Panc1 (cell line): ENCODE measurements around the gene ANKRD13D. TPM values are rescaled to one million over a fixed set of nuclear protein-coding genes. Genes with fewer than 3 reads are reported as not detected.

Experiments used
- ATAC-seq: fragments of 200-7000 bp; cut with Tn5 transposase; 2 replicates; pipeline ENCODE4 v1.9.1; 2020; ENCODE audit warnings: mild to moderate bottlenecking, moderate library complexity
- BruUV-seq: library from RNA; stranded (reverse); fragments of 400-500 nt; replicated peaks from 2 replicates; lab custom pipeline; 2021; lab: Mats Ljungman, UMichigan
- CTCF ChIA-PET: fragments of 300-600 bp; sonication (Branson Sonifier 250); formaldehyde crosslinking; loops from one replicate; lab custom pipeline; 2022; ENCODE audit warnings: antibody characterized with exemption; lab: Charles Lee
- POLR2A ChIA-PET: fragments of 300-600 bp; sonication (Branson Sonifier 250); formaldehyde crosslinking; loops from one replicate; lab custom pipeline; 2022; ENCODE audit warnings: antibody characterized with exemption; lab: Charles Lee
- DNase-seq: peaks from one replicate; pipeline ENCODE4 v3.0.0-alpha.2; 2010; ENCODE audit warnings: low read depth, low spot score
- H3K27ac ChIP-seq: 2 replicates; pipeline ENCODE4 v1.5.1; 2011; ENCODE audit warnings: mild to moderate bottlenecking, low read length, inconsistent platforms
- H3K27me3 ChIP-seq: fragments of 200-500 bp; sonication (Bioruptor generic); 2 replicates; pipeline ENCODE4 v1.6.0; 2014; ENCODE audit warnings: low read length, inconsistent platforms; ENCODE audit not compliant: control insufficient read depth, insufficient read depth
- H3K36me3 ChIP-seq: fragments of 200-500 bp; sonication (Bioruptor generic); 2 replicates; pipeline ENCODE4 v1.5.1; 2014; ENCODE audit warnings: inconsistent platforms, mild to moderate bottlenecking, low read length, moderate library complexity; ENCODE audit not compliant: control insufficient read depth, insufficient read depth
- H3K4me1 ChIP-seq: 2 replicates; pipeline ENCODE4 v1.5.1; 2011; ENCODE audit warnings: inconsistent platforms, mild to moderate bottlenecking, low read length, moderate library complexity; ENCODE audit not compliant: control insufficient read depth, insufficient read depth
- H3K4me3 ChIP-seq, 2 experiments: 2 replicates each; pipeline ENCODE4 v1.5.1; 2011 to 2012; ENCODE audit warnings: low read depth in 2 of 2, low read length in 2 of 2, mild to moderate bottlenecking in 2 of 2, inconsistent platforms in 1 of 2, moderate library complexity in 1 of 2
- H3K9me3 ChIP-seq: fragments of 200-500 bp; sonication (Bioruptor generic); 2 replicates; pipeline ENCODE4 v1.5.1; 2014; ENCODE audit warnings: low read depth, mild to moderate bottlenecking, inconsistent platforms, low read length, moderate library complexity; ENCODE audit not compliant: control insufficient read depth, insufficient read depth
- POLR2AphosphoS5 ChIP-seq: IDR thresholded peaks from 2 replicates; pipeline ENCODE4 v1.6.1; 2012; ENCODE audit warnings: mild to moderate bottlenecking, low read depth, low read length, moderate library complexity
- SIN3A ChIP-seq: IDR thresholded peaks from 2 replicates; pipeline ENCODE4 v1.6.1; 2012; ENCODE audit warnings: low read depth, mild to moderate bottlenecking, low read length, moderate library complexity, borderline replicate concordance; ENCODE audit not compliant: insufficient read depth
- TCF7L2 ChIP-seq: IDR thresholded peaks from 2 replicates; pipeline ENCODE4 v1.6.1; 2011; ENCODE audit warnings: mild to moderate bottlenecking, low read depth, low read length, inconsistent platforms
- in situ Hi-C: cut with HindIII; loops from 2 replicates; pipeline ENCODE4 v1.10.0; 2016; ENCODE audit warnings: low sequenced_read_pairs, low pct_unique_long_range_greater_than_20kb
- intact Hi-C: fragments of 100-400 bp; cut with micrococcal nuclease; formaldehyde crosslinking; loops from one replicate; pipeline ENCODE4 v1.10.0; 2022; ENCODE audit not compliant: unreplicated experiment
- total RNA-seq: library from RNA; stranded (reverse); gene quantifications from one replicate; pipeline ENCODE4 v1.2.1, GENCODE V29; 2021; ENCODE audit not compliant: unreplicated experiment
- TF ChIP-seq, protein P1 (sequence below): fragments of 450-650 bp; IDR thresholded peaks from 2 replicates; pipeline ENCODE4 v1.5.1; 2017; ENCODE audit warnings: mild to moderate bottlenecking
- TF ChIP-seq, protein P2 (sequence below), 2 experiments: IDR thresholded peaks; 2 replicates each; pipeline ENCODE4 v1.6.1; 2011 to 2012; ENCODE audit warnings: low read depth in 2 of 2, control low read depth in 1 of 2, low read length in 1 of 2, mild to moderate bottlenecking in 1 of 2, moderate library complexity in 1 of 2; ENCODE audit not compliant: insufficient read depth in 1 of 2

Gene ANKRD13D
- total RNA-seq, 1 experiment from 2014 or later, result 76.5 TPM

- ChIA-PET POLR2A (no interaction called here), CTCF (no interaction called here)
- BruUV-seq, result TSS peak; percentile 80
- Histone ChIP-seq H3K4me1 (peaks cover under 1% of the 10 kb centered on the region; the same call in 1 of the 2 replicates), H3K36me3 (peaks cover 33% of the 10 kb centered on the region), H3K27me3 (no peaks in the 10 kb centered on the region), H3K9me3 (no peaks in the 10 kb centered on the region), H3K4me3 (no peak overlapping the region), H3K27ac (no peak overlapping the region)
- DNase-seq (no peak), ATAC-seq (no peak)
- no peak for TF ChIP-seq SIN3A
- no peak for TF ChIP-seq TCF7L2
- TF ChIP-seq, protein P1, sequence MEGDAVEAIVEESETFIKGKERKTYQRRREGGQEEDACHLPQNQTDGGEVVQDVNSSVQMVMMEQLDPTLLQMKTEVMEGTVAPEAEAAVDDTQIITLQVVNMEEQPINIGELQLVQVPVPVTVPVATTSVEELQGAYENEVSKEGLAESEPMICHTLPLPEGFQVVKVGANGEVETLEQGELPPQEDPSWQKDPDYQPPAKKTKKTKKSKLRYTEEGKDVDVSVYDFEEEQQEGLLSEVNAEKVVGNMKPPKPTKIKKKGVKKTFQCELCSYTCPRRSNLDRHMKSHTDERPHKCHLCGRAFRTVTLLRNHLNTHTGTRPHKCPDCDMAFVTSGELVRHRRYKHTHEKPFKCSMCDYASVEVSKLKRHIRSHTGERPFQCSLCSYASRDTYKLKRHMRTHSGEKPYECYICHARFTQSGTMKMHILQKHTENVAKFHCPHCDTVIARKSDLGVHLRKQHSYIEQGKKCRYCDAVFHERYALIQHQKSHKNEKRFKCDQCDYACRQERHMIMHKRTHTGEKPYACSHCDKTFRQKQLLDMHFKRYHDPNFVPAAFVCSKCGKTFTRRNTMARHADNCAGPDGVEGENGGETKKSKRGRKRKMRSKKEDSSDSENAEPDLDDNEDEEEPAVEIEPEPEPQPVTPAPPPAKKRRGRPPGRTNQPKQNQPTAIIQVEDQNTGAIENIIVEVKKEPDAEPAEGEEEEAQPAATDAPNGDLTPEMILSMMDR, result no peak
- intact Hi-C loops, result no loop called here
- in situ Hi-C loops, result no loop called here
These were observed 32.5 kb upstream of the ANKRD13D start for GRCh38 chr11:67256477-67257135.

DNA sequence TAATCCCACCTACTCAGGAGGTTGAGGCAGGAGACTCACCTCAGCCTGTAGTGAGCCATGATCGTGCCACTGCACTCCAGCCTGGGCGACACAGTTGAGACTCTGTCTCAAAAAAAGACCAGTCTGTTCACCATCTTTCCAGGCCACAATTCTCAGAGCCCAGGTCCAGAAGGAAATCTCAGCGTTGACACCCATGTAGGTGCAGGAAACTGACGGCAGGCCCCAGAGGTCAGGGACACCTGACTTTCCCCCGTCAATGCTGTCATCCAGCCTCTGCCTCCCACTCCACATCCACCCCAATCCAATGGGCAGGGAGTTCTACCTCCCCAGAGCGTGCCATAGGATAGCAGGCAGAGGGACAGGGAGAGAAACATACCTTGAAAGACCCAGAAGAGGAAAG, 28.7 kb upstream of the ANKRD13D start:
- ATAC-seq (no peak), DNase-seq (no peak)
- TF ChIP-seq, protein P2, sequence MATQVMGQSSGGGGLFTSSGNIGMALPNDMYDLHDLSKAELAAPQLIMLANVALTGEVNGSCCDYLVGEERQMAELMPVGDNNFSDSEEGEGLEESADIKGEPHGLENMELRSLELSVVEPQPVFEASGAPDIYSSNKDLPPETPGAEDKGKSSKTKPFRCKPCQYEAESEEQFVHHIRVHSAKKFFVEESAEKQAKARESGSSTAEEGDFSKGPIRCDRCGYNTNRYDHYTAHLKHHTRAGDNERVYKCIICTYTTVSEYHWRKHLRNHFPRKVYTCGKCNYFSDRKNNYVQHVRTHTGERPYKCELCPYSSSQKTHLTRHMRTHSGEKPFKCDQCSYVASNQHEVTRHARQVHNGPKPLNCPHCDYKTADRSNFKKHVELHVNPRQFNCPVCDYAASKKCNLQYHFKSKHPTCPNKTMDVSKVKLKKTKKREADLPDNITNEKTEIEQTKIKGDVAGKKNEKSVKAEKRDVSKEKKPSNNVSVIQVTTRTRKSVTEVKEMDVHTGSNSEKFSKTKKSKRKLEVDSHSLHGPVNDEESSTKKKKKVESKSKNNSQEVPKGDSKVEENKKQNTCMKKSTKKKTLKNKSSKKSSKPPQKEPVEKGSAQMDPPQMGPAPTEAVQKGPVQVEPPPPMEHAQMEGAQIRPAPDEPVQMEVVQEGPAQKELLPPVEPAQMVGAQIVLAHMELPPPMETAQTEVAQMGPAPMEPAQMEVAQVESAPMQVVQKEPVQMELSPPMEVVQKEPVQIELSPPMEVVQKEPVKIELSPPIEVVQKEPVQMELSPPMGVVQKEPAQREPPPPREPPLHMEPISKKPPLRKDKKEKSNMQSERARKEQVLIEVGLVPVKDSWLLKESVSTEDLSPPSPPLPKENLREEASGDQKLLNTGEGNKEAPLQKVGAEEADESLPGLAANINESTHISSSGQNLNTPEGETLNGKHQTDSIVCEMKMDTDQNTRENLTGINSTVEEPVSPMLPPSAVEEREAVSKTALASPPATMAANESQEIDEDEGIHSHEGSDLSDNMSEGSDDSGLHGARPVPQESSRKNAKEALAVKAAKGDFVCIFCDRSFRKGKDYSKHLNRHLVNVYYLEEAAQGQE (IDR thresholded peaks at IDR 0.05; ENCODE audit: insufficient read depth in 1 of 2, low read depth in 2 of 2, low read length in 1 of 2), result no peak
- TF ChIP-seq SIN3A (no peak), TCF7L2 (no peak), POLR2AphosphoS5 (no peak)
- TF ChIP-seq, protein P1, result no peak
- ChIA-PET POLR2A (no interaction called here), CTCF (no interaction called here)
- Histone ChIP-seq H3K27me3 (no peaks in the 10 kb centered on the region), H3K9me3 (no peaks in the 10 kb centered on the region), H3K36me3 (peaks cover 4% of the 10 kb centered on the region; the same call in 1 of the 2 replicates), H3K4me1 (peaks cover 13% of the 10 kb centered on the region), H3K4me3 (no peak overlapping the region), H3K27ac (no peak overlapping the region)
- no TSS peak for BruUV-seq
- in situ Hi-C loops, result no loop called here
- intact Hi-C loops, result loop anchor here (10.0 kb wide), 1 partner anchor 124 kb away; no protein-coding TSS in a partner anchor
